GM19043 (cell line): ENCODE measurements around the gene SPEF2.

ENCODE experiments used
- ATAC-seq: cut with Tn5 transposase; IDR thresholded peaks from one replicate; pipeline ENCODE4 v1.9.1; 2021; ENCODE audit warnings: low read depth; ENCODE audit not compliant: unreplicated experiment

The SPEF2 gene

DNA sequence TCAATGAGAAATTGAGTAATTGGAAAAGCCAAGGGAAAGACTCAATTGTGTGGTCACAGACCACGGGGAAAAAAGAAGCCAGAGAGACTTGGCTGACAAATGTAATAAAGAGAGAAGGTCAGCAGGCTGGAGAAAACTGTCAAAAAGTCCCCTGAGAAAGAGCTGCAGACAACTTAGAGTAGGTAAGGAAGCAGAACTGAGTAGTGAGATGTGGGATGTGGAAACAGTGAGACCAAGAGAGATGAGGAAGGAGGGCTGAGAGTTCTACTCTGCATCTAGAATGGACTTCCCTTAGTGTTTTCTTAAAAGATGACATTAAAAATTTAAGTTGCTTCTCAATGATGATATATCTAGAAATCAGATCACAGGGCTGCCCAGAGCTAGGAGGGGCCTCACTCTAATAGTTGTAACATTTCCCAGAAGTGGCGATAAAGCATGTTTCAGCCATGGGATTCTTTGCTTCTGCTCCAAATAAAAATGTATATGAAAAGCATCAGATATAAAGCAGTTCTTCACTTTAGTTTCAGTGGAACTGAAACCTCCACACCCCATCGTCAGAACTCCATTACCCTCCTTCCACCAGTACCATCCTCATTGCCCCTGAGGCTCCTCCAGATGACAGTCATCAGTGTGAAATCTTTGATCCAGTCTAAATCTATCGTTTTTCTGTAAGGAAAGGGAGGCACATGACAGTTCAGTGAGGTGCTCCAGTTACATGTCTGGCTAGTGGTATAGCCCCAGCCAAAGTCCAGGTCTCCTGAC lies 80.6 kb downstream of the SPEF2 start:
- ATAC-seq, result no peak

DNA sequence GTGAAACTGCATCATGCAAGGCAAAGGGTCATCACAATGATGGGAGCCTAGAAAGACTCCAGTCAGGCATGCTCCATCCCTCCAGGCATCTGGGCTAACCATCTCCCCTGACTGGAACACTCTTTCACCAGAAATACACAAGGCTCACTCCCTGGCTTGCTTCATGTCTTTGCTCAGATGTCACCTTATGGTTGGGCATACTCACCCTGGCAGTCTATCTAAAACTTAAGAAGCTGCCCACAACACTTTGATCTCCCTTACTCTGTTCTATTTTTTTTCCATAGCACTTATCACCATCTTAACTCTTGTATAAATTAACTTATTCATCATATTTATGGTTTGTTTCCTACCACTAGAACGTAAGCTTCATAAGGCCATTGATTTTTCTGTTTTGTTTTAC lies 90.0 kb downstream of the SPEF2 start:
- no peak for ATAC-seq

- no peak for ATAC-seq
Observed at GRCh38 chr5:35709688-35710087, 92.0 kb downstream of the SPEF2 start.

DNA sequence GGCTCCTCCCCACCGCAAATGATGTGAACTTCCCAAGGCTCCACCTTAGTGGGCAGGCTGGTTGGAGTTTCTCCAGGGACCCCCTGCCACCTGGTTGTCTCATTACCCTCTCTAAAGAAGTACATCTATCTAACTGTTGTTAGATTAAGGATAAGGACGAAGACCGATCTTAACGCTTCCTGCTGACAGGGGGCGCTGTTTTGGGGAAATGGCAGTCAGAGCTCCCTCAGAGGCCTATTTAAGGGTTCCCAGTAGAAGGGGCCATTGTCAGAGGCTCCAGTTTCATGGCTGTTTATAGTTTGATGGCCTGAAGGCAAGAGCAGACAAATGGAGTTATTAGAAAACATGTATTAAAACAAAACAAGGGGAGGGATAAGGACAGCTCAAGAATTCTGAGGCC lies 100.1 kb downstream of the SPEF2 start:
- ATAC-seq, result no peak

GRCh38 chr5:35735718-35736117 lies 118.1 kb downstream of the SPEF2 start:
- no peak for ATAC-seq

GRCh38 chr5:35736280-35736679 lies 118.6 kb downstream of the SPEF2 start:
- ATAC-seq, result no peak

DNA sequence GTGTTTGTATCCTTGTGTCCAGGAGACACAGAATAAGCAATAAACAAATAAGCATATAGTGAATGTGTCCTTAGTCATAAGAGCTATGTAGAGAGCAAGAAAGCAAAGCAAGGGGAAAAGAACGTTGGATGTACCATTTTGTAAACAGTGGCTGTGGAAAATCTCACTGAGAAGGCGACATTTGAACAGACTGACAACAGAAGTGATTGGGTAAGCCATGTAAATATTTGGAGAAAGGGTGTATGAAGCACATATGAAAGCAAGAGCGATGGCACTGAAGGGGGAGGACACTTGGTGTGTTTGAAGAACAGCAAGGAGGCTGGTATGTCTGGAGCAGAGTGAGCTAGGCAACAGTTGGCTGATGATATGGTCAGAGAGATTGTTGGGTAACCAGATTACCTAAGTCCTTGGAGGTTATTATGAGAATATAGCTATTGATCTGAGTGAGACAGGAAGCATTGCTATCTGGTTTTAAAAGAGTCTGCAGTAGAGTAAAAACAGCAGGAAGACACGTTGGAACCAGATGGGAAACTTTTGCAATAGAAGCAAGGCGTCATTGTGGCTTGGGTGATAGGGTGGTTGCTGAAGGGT lies 123.6 kb downstream of the SPEF2 start:
- ATAC-seq, result no peak

DNA sequence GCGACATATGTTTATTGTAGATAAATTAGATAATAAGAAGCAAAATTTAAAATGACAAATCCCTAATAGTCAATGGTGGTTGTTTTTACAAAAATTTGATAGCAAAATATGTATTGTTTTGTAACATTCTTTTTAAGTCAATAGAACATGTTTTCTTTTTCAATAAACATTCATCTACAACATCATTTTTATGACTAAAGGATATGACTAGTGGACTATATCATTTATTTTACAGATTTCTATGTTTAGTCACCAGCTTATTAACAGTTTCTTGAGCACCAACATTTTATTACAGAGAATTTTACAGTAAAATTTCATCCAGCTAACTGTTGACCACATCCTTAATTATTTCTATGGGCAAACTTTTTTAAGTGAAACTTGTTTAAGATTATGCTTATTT lies 124.3 kb downstream of the SPEF2 start:
- no peak for ATAC-seq

- no peak for ATAC-seq
Observed at GRCh38 chr5:35743644-35744043, 126.0 kb downstream of the SPEF2 start.

DNA sequence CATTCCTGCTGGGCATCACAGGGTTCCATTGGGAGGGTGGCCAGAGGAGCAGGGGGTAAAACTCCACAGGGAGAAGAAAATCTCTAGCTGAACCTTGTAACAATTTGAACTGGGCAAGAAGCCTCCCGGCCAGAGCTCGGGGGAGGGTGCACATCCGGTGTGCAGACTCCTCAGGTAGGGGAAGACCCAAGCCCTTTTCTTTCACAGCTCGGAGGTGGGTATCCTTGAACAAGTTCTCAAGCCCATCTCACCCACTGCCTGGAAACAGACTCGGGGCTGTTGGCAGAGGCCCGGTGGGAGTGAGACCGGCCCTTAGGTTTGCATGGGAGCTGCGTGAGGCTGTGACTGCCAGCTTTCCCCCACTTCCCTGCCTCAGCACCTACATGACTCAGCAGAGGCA lies 127.5 kb downstream of the SPEF2 start:
- no peak for ATAC-seq

DNA sequence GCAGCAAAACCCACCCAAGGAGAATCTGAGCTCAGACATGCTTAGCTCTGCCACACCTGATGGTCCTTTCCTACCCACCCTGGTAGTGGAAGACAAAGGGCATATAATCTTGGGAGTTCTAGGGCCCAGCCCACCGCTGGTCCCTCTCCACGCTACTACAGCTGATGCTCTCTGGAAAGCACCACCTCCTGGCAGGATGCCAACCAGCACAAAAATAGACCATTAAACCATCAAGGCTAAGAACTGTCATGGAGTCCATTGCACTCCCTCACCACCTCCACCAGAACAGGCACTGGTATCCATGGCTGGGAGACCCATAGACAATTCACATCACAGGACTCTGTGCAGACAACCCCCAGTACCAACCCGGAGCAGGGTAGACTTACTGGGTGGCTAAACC lies 128.0 kb downstream of the SPEF2 start:
- no peak for ATAC-seq

- ATAC-seq, result no peak
Observed at GRCh38 chr5:35752012-35752411, 134.3 kb downstream of the SPEF2 start.

DNA sequence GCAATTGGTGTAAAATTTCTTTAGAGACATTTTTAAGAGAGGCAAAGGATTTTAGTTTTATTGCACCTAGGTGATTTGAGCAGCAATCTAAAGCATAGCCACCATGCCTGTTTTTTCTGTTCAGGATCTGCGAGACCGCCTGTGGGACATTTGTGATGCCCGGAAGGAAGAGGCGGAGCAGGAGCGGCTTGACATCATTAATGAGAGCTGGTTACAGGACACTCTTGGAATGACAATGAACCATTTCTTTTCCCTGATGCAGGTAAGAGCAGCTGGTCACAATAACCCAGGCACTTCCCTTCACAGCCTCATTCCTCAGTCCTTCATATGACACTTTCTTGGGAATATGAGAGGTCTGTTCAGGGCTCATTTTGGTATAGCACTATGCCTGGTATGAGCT lies 135.8 kb downstream of the SPEF2 start:
- ATAC-seq, result no peak

DNA sequence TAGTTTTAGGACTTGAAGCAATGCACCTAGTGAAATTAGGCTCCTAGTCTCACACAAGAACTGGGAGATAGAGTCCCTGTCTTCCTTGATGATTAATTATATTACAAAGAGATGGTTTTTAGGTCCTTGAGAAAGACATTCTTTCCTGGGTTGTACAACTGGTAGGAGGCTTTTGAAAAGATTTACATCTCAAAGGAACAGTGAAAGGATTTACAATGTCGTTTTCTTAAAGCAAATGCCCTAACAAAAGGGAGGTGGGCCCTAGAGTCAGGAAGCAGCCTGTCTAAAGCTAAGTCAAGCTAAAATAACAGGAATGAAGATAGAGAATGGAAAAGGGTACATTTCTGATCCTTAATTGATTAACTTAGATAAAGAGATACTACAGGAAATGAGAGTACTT lies 136.8 kb downstream of the SPEF2 start:
- no peak for ATAC-seq

GRCh38 chr5:35755966-35756365 lies 138.3 kb downstream of the SPEF2 start:
- no peak for ATAC-seq

DNA sequence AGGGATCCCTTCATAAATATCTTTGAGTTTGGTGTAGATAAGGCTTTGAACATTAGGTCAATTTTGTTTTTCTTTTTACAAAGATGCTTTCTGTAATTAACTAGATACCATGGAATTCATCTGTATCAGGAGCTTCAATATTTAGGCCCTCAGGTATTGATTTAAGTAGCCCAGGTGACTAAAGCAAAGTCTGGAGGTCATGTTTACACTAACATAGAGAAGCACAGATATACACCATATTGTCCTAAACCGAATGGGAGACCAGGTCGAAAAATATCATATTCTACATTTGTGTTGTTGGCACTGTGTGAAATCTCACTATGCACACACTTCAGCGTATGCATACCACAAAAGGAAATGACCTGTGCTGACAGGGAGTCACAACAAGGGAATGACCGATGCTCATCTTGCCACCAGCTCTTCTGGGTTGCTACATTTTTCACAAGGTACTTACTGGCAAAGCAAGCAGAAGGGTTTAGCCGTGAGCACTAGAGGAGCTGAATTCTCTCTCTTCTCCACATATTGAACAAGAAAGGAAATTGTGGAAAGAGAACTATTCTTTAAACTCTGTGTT lies 140.6 kb downstream of the SPEF2 start:
- no peak for ATAC-seq

DNA sequence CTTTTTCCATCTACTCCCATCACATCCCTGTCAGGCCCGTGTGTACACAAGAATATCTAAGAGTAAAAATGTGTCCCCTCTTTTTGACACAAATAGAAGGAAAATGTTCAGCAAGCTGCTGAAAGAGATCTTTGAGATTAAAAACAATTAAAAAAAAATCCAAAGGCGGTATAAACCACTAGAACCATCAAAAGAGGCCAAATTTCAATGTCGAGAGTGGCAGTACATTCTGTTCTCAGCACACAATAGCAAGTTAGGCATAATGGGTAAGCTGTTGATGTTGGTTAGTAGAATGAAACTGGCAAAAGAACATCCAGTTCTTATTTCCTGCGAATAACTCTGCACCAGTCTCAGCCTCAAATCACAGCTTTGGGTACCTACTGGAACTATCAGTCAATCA lies 143.9 kb downstream of the SPEF2 start:
- no peak for ATAC-seq

GRCh38 chr5:35762368-35762767 lies 144.7 kb downstream of the SPEF2 start:
- no peak for ATAC-seq

GRCh38 chr5:35765921-35766320 lies 148.3 kb downstream of the SPEF2 start:
- no peak for ATAC-seq

GRCh38 chr5:35771300-35771699 lies 153.6 kb downstream of the SPEF2 start:
- ATAC-seq, result no peak

- ATAC-seq, result no peak
Observed at GRCh38 chr5:35771839-35772238, 154.2 kb downstream of the SPEF2 start.

- ATAC-seq, result no peak
Observed at GRCh38 chr5:35773967-35774366, 156.3 kb downstream of the SPEF2 start.
